DND-41 (cell line): ENCODE data around the gene FLNB.

Source experiments
- ATAC-seq: fragments of 200-7000 bp; cut with Tn5 transposase; 3 replicates; pipeline ENCODE4 v1.9.1; 2021; ENCODE audit warnings: low read depth; ENCODE audit not compliant: insufficient read depth
- DNase-seq: peaks from one replicate; pipeline ENCODE4 v3.0.0-alpha.2; 2020
- H2AFZ ChIP-seq: 2 replicates; pipeline ENCODE4 v1.6.0; 2012; ENCODE audit warnings: low read depth, low read length
- H3K27ac ChIP-seq: 2 replicates; pipeline ENCODE4 v1.5.1; 2012; ENCODE audit warnings: low read length, inconsistent platforms
- H3K27me3 ChIP-seq: fragments of 200-600 bp; sonication (generic); 2 replicates; pipeline ENCODE4 v1.6.0; 2012; ENCODE audit warnings: low read length, mild to moderate bottlenecking, inconsistent platforms; ENCODE audit not compliant: insufficient read depth, poor library complexity
- H3K36me3 ChIP-seq: 2 replicates; pipeline ENCODE4 v1.5.1; 2012; ENCODE audit warnings: low read length, inconsistent platforms; ENCODE audit not compliant: insufficient read depth
- H3K4me1 ChIP-seq: 2 replicates; pipeline ENCODE4 v1.5.1; 2012; ENCODE audit warnings: mild to moderate bottlenecking, low read length; ENCODE audit not compliant: insufficient read depth
- H3K4me2 ChIP-seq: 2 replicates; pipeline ENCODE4 v1.6.0; 2012; ENCODE audit warnings: mild to moderate bottlenecking, moderate library complexity, low read length, inconsistent platforms; ENCODE audit not compliant: insufficient read depth
- H3K4me3 ChIP-seq, 2 experiments: fragments of 200-600 bp in 1 of 2; shearing (Covaris generic) in 1 of 2; 2 replicates each; pipeline ENCODE4 v1.5.1; 2012 to 2016; ENCODE audit warnings: inconsistent platforms in 2 of 2, low read length in 2 of 2, mild to moderate bottlenecking in 2 of 2, low read depth in 1 of 2, moderate library complexity in 1 of 2
- H3K79me2 ChIP-seq: 2 replicates; pipeline ENCODE4 v1.6.0; 2012; ENCODE audit warnings: low read length, inconsistent platforms; ENCODE audit not compliant: insufficient read depth
- H3K9ac ChIP-seq: 2 replicates; pipeline ENCODE4 v1.6.0; 2012; ENCODE audit warnings: low read depth, mild to moderate bottlenecking, inconsistent platforms, low read length, moderate library complexity
- H3K9me3 ChIP-seq: 2 replicates; pipeline ENCODE4 v1.5.1; 2012; ENCODE audit warnings: low read length, moderate library complexity, mild to moderate bottlenecking, inconsistent platforms; ENCODE audit not compliant: insufficient read depth, severe bottlenecking
- H4K20me1 ChIP-seq: 2 replicates; pipeline ENCODE4 v1.6.0; 2012; ENCODE audit warnings: low read length; ENCODE audit not compliant: insufficient read depth
- EZH2 ChIP-seq: IDR thresholded peaks from 3 replicates; pipeline ENCODE4 v1.6.1; 2012; ENCODE audit warnings: borderline replicate concordance, low read depth, mild to moderate bottlenecking, moderate library complexity, low read length, inconsistent platforms; ENCODE audit not compliant: severe bottlenecking
- TF ChIP-seq, protein P1 (sequence below): IDR thresholded peaks from 2 replicates; pipeline ENCODE4 v1.5.1; 2012; ENCODE audit warnings: borderline replicate concordance, low read length, moderate library complexity, mild to moderate bottlenecking; ENCODE audit not compliant: poor library complexity, severe bottlenecking; ENCODE audit errors: extremely low read depth

Gene FLNB

GRCh38 chr3:58197588-58197987, 189.4 kb downstream of the FLNB start:
- Histone ChIP-seq H3K4me1 (no peaks in the 10 kb centered on the region), H3K4me3 (no peak overlapping the region), H4K20me1 (no peaks in the 10 kb centered on the region), H2AFZ (no peak overlapping the region), H3K36me3 (no peaks in the 10 kb centered on the region), H3K4me2 (no peak overlapping the region), H3K9ac (no peak overlapping the region), H3K9me3 (no peaks in the 10 kb centered on the region), H3K79me2 (no peaks in the 10 kb centered on the region), H3K27me3 (peaks cover 9% of the 10 kb centered on the region), H3K27ac (no peak overlapping the region)
- DNase-seq, result no peak
- ATAC-seq, result no peak
- TF ChIP-seq, protein P1, sequence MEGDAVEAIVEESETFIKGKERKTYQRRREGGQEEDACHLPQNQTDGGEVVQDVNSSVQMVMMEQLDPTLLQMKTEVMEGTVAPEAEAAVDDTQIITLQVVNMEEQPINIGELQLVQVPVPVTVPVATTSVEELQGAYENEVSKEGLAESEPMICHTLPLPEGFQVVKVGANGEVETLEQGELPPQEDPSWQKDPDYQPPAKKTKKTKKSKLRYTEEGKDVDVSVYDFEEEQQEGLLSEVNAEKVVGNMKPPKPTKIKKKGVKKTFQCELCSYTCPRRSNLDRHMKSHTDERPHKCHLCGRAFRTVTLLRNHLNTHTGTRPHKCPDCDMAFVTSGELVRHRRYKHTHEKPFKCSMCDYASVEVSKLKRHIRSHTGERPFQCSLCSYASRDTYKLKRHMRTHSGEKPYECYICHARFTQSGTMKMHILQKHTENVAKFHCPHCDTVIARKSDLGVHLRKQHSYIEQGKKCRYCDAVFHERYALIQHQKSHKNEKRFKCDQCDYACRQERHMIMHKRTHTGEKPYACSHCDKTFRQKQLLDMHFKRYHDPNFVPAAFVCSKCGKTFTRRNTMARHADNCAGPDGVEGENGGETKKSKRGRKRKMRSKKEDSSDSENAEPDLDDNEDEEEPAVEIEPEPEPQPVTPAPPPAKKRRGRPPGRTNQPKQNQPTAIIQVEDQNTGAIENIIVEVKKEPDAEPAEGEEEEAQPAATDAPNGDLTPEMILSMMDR, result no peak
- TF ChIP-seq EZH2, result no peak

DNA sequence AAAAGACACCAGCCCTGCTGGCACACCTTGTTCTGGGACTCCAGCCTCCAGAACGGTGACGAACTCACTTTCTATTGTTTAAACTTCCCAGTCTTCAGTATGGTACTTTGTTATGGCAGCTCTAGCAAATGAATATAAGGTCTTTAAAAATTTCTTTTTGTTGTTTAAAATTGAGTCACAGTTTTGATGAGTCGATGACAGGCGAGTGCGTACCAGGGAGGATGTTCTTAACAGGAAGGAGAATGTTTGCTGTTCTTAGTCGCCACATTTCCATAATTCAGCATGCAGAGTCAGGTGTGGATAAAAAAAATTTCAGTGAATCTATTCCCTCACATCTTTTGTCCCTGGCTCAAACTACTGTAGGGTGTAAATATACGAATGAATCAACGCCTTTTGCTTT, 190.1 kb downstream of the FLNB start:
- no peak for TF ChIP-seq EZH2
- TF ChIP-seq, protein P1, result no peak
- Histone ChIP-seq H3K9me3 (no peaks in the 10 kb centered on the region), H3K79me2 (no peaks in the 10 kb centered on the region), H2AFZ (no peak overlapping the region), H3K4me1 (peaks cover 5% of the 10 kb centered on the region; the same call in 1 of the 2 replicates), H3K36me3 (no peaks in the 10 kb centered on the region), H3K4me3 (no peak overlapping the region), H3K4me2 (no peak overlapping the region), H3K9ac (no peak overlapping the region), H4K20me1 (no peaks in the 10 kb centered on the region), H3K27ac (no peak overlapping the region), H3K27me3 (peaks cover 9% of the 10 kb centered on the region)
- ATAC-seq (no peak), DNase-seq (no peak)

DNA sequence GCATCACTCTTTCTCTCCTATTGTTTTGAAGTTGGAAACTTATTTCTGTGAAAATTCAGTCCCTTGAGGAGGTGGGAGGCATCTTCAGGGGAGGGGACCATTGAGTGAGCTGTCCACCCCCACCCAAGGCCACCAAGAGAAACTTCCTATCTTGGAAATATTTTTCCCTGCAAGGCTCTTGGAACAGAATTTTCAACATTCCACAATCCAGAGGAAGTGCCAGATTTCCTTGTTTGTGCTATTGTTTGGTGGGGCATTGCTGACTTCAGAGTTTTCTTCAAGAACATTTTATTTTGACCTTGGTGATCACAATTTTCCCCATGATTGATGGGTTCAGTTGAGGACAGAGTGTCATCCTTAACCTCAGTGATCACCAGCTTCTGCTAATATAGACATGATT, 190.6 kb downstream of the FLNB start:
- no peak for DNase-seq
- H3K9ac ChIP-seq, result no peak overlapping the region
- no peak for ATAC-seq
- no peak for TF ChIP-seq EZH2
- TF ChIP-seq, protein P1, result no peak
- H3K27me3 ChIP-seq, result peaks cover 9% of the 10 kb centered on the region
- H3K36me3 ChIP-seq, result no peaks in the 10 kb centered on the region
- H3K4me2 ChIP-seq, result no peak overlapping the region
- H3K4me1 ChIP-seq, result peaks cover 5% of the 10 kb centered on the region; the same call in 1 of the 2 replicates
- no peaks in the 10 kb centered on the region for H3K9me3 ChIP-seq
- no peaks in the 10 kb centered on the region for H4K20me1 ChIP-seq
- H3K79me2 ChIP-seq, result no peaks in the 10 kb centered on the region
- H2AFZ ChIP-seq, result no peak overlapping the region
- H3K4me3 ChIP-seq, result no peak overlapping the region
- no peak overlapping the region for H3K27ac ChIP-seq
